GM08714 (cell line): ENCODE results near the gene ADRA2B.
"Not testable (repeated sequence)": the region's sequence is repeated elsewhere in the genome, so short reads cannot be mapped to it uniquely, and the experiment has no call there.

Experiments used
- H3K4me3 ChIP-seq: fragments of 200-500 bp; sonication (Bioruptor generic); 2 replicates; pipeline ENCODE4 v1.5.1; 2014; ENCODE audit warnings: mild to moderate bottlenecking, low read length, inconsistent platforms
- ZNF274 ChIP-seq: IDR thresholded peaks from 2 replicates; pipeline ENCODE4 v1.6.1; 2012; ENCODE audit warnings: mild to moderate bottlenecking, low read depth, low read length

ADRA2B gene

GRCh38 chr2:96081042-96081441 lies 35.3 kb downstream of the ADRA2B start:
- TF ChIP-seq ZNF274 = no peak
- H3K4me3 ChIP-seq = no peak overlapping the region

DNA sequence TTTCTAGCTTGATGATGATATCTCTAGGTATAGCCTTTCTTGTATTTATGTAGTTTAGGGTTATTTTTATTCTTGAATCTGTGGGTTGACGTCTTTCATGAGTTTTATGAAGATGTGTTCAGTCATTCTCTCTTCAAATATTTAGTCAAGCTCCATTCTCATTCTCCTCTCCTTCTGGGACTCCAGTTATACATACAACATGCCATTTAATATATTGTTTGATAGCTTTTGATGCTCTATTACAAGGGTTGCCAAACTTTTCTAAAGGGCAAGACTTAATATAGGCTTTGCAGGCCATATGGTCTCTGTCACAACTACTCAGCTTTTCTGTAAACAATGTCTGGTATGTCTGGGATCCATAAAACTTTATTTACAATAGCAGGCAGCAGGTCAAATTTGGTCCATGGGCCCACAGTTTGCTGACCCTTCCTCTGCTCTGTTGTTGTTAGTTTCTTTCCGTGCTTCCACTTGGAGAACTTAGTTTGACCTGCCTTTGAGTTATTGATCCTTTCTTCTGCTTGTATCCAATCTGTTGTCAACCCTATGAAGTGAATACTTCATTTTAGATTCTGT lies 41.1 kb downstream of the ADRA2B start:
- TF ChIP-seq ZNF274 = no peak
- no peak overlapping the region for H3K4me3 ChIP-seq

DNA sequence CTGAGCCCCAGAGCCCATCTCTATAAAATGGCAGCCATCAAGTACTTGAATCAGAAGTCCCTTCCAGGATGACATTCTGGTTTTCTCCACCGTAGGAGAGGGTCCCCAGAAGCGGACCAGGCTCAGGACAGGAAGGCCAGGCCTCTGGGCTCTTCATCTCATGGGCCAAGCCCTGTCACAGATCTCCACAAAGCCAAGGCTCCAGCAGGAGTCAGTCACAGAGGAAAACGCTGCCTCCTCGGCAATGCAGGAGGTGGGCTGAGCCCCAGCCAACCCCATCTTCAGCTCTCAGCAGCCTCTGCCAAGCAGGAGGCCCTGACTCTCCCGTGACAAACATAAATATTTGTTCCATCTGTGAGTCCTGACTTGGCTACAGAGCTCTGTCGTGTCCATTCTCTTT lies 42.2 kb downstream of the ADRA2B start:
- TF ChIP-seq ZNF274 = no peak
- H3K4me3 ChIP-seq = no peak overlapping the region

DNA sequence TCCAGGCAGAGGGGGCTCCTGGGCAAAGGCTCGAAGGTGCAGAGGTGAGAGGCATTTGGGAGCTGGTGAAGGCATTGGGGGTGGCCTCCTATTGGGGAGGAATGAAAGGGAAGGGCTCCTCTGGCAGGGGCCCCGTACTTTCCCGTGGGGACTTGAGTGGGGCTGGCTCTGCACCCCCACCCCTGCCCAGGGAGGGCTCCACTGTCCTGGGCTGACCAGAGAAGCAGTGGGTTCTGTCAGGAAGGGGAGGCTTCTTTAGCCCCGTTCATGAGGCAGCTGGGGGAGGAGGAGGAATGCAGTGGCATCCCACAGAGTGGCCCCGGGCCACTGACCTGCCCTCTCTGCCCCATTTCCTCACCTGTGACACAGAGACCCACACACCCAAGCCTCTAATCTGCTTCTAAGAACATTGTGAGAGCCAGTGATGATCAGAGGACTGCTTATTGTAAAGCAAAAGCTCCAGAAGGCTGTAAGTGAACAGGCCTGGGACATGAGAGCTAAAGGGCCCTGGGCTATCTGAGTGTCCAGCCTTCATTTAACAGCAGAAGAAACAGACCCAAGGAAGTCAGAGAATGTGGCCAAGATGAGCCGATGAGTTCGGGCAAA lies 43.1 kb downstream of the ADRA2B start:
- H3K4me3 ChIP-seq = no peak overlapping the region

DNA sequence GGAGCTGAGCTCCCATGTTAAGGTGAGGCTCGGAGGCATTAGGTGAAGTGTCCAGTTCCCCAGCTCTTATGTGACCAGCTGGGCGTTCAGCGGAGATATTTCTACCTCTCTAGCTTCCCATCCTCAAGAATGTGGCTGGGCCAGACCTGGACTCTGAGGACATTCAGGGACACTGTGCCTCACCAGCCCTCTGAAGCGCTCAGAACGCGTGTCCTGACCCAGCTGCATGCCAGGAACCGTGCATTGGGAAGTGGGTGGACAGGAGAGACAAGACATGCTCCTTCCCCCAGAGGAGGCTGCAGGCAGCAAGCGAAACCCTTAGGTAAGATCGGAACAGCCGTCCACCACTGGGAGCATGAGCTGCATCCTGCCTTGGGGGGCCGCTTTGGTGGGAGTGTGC lies 43.6 kb downstream of the ADRA2B start:
- TF ChIP-seq ZNF274 = no peak

More for the DNA sequence above, 43.1 kb downstream of the ADRA2B start:
- no peak for TF ChIP-seq ZNF274

GRCh38 chr2:96071977-96072491 lies 44.3 kb downstream of the ADRA2B start:
- not testable (repeated sequence) for H3K4me3 ChIP-seq

More for the DNA sequence above, 43.6 kb downstream of the ADRA2B start:
- no peak overlapping the region for H3K4me3 ChIP-seq

GRCh38 chr2:96071087-96071976 lies 45.0 kb downstream of the ADRA2B start:
- H3K4me3 ChIP-seq = not testable (repeated sequence)

DNA sequence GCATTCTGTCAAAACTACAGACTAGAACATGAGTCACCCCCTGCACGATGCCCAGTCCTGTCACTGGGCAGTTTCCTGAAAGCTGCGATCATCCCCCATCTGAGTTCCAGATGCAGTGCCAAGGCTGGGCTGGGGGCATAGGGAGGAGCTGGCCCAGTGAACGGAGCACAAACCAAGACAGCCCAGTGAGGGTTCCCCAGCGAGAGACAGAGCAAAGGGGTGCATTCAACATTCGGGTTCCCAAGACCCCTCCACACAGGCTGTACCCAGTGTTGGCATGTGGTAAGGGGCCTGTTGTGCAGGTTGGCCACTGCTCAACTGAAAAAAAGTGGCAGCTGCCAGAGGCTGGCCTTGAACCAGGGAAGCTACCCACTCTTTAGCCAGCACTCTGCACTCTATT lies 46.0 kb downstream of the ADRA2B start:
- not testable (repeated sequence) for H3K4me3 ChIP-seq

GRCh38 chr2:96069878-96070277 lies 46.5 kb downstream of the ADRA2B start:
- H3K4me3 ChIP-seq = not testable (repeated sequence)

DNA sequence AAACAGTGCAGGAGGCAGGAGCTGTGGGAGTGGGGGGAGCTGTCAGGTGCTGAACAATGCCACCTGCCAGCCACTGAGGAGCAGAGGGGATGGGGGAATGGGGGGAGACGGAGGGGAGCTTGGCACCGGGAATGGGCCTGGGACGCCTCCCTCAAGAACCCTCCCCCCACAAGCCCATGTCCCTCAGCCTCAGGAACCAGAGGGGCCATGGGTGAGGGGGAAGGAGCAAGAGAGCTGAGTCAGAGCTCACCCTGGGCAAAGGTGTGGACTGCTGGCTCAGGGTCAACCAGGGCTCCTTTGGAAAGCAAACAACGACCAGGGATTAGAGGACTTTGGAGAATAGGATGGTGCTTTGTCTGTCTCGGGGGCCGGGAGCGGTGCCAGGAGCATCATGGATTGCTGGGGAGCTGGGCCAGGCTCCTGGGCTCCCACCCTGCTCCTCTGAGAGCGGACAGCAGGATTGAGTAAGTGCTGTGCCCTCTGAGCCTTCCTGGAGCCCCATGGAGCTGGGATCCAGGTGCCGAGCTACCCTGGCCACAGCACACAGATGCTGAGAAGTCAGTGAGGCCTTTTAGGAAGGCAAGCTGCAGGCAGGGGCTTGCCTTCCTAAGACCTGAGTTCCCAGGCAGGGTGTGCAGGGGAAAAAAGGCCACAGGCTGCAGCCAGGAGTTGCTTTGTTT lies 48.3 kb downstream of the ADRA2B start:
- not testable (repeated sequence) for H3K4me3 ChIP-seq

- not testable (repeated sequence) for H3K4me3 ChIP-seq
Observed at GRCh38 chr2:96067098-96067660, 49.2 kb downstream of the ADRA2B start.

GRCh38 chr2:96066511-96066910 lies 49.9 kb downstream of the ADRA2B start:
- not testable (repeated sequence) for H3K4me3 ChIP-seq

DNA sequence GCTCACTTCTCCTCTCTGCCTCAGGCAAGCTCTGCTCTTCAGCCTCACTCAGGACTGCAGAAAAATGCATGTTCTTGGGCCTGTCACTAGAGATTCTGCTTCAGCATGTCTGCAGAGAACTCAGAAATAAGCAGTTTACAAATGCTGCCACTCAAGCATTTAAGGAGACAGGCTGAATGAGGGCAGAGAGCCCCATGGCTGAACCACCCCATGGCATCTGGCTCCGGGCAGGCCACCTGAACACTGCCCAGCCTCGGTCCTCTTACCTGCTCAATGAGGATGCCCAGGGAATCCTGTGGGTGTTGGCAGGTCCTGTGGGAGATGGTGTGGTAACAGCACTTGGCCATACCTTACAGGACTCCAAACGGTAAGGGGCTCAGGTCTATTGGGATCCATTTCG lies 50.4 kb downstream of the ADRA2B start:
- not testable (repeated sequence) for H3K4me3 ChIP-seq

- no peak overlapping the region for H3K4me3 ChIP-seq
- TF ChIP-seq ZNF274 = no peak
Observed at GRCh38 chr2:96065381-96065930, 50.9 kb downstream of the ADRA2B start.

DNA sequence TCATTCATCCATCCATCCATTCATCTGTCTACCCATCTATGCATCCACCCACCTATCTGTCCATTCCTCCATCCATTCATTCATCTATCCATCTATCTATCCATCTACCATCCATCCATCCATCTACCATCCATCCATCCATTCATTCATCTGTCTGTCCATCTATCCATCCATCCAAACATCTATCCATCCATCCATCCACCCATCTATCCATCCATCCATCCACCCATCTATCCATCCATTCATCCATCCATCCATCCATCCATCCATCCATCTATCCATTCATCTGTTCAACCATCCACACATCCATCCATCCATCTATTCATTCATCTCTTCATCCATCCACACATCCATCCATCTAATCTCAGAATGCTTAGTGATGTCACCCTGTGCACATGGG lies 51.6 kb downstream of the ADRA2B start:
- not testable (repeated sequence) for H3K4me3 ChIP-seq

- H3K4me3 ChIP-seq = not testable (repeated sequence)
Observed at GRCh38 chr2:96064047-96064675, 52.2 kb downstream of the ADRA2B start.

GRCh38 chr2:96063116-96063899 lies 53.1 kb downstream of the ADRA2B start:
- not testable (repeated sequence) for H3K4me3 ChIP-seq
